SK-N-SH (cell line): ENCODE results near the gene CDIPT. TPM values are rescaled to one million over a fixed set of nuclear protein-coding genes. Genes with fewer than 3 reads are reported as not detected.

Source experiments
- CTCF ChIA-PET: fragments of 300-600, 350-600 bp; formaldehyde crosslinking; extraction: SDS; loops from one replicate; lab custom pipeline; 2021; lab: Yijun Ruan, JAX
- POLR2A ChIA-PET: fragments of 350-600 bp; sonication (Branson Sonifier 250); formaldehyde crosslinking; extraction: SDS; loops from one replicate; lab custom pipeline; 2020; ENCODE audit warnings: antibody characterized with exemption, inconsistent platforms; lab: Yijun Ruan, JAX
- DNase-seq: peaks from one replicate; pipeline ENCODE4 v3.0.0; 2012
- H2AFZ ChIP-seq: fragments of 200-600 bp; sonication (generic); 2 replicates; pipeline ENCODE4 v1.8.1; 2016; ENCODE audit warnings: antibody characterized with exemption, mild to moderate bottlenecking, low read depth
- H3F3A ChIP-seq: fragments of 200-600 bp; sonication (generic); replicated peaks from 2 replicates; pipeline ENCODE3; 2016; ENCODE audit warnings: antibody characterized with exemption, mild to moderate bottlenecking; ENCODE audit not compliant: insufficient read depth
- H3K27ac ChIP-seq, 2 experiments: fragments of 200-500 bp in 1 of 2; fragments of 200-600 bp in 1 of 2; sonication (Bioruptor generic) in 1 of 2; sonication (generic), shearing (Covaris generic) in 1 of 2; 2 replicates each; pipeline versions ENCODE4 v1.5.1 to v1.6.1; 2014 to 2016; ENCODE audit warnings: low read depth in 2 of 2, inconsistent platforms in 1 of 2, low read length in 1 of 2, mild to moderate bottlenecking in 1 of 2, mixed read lengths in 1 of 2
- H3K27me3 ChIP-seq: fragments of 200-600 bp; sonication (generic), shearing (Covaris generic); 2 replicates; pipeline ENCODE4 v1.6.1; 2016; ENCODE audit warnings: mixed run types; ENCODE audit not compliant: insufficient read depth
- H3K36me3 ChIP-seq, 2 experiments: fragments of 200-500 bp in 1 of 2; fragments of 200-600 bp in 1 of 2; sonication (Bioruptor generic) in 1 of 2; sonication (generic) in 1 of 2; replicated peaks in 1 of 2; 2 replicates each; pipeline versions ENCODE3 to v1.5.1; 2014 to 2016; ENCODE audit warnings: low read length in 1 of 2, mild to moderate bottlenecking in 1 of 2; ENCODE audit not compliant: insufficient read depth in 2 of 2, control insufficient read depth in 1 of 2
- H3K4me1 ChIP-seq, 2 experiments: fragments of 200-500 bp in 1 of 2; fragments of 200-600 bp in 1 of 2; sonication (Bioruptor generic) in 1 of 2; sonication (generic), shearing (Covaris generic) in 1 of 2; 2 replicates each; pipeline versions ENCODE4 v1.5.1 to v1.6.1; 2014 to 2016; ENCODE audit warnings: low read depth in 1 of 2, low read length in 1 of 2, mixed run types in 1 of 2; ENCODE audit not compliant: insufficient read depth in 2 of 2, control insufficient read depth in 1 of 2
- H3K4me2 ChIP-seq: fragments of 200-600 bp; sonication (generic), shearing (Covaris generic); 2 replicates; pipeline ENCODE4 v1.6.1; 2017; ENCODE audit warnings: mixed run types
- H3K4me3 ChIP-seq, 2 experiments: fragments of 200-500 bp in 1 of 2; fragments of 200-600 bp in 1 of 2; sonication (Bioruptor generic) in 1 of 2; sonication (generic), shearing (Covaris generic) in 1 of 2; 2 replicates each; pipeline versions ENCODE4 v1.5.1 to v1.8.1; 2014 to 2016; ENCODE audit warnings: low read depth in 2 of 2, inconsistent platforms in 1 of 2, low read length in 1 of 2, mild to moderate bottlenecking in 1 of 2, mixed read lengths in 1 of 2, moderate library complexity in 1 of 2
- H3K79me2 ChIP-seq: fragments of 200-600 bp; sonication (generic); 2 replicates; pipeline ENCODE4 v1.8.1; 2017; ENCODE audit warnings: mild to moderate bottlenecking; ENCODE audit not compliant: insufficient read depth
- H3K9ac ChIP-seq: fragments of 200-600 bp; sonication (generic); 2 replicates; pipeline ENCODE4 v1.6.1; 2017; ENCODE audit warnings: mixed run types
- H3K9me2 ChIP-seq: fragments of 200-600 bp; sonication (generic); 2 replicates; pipeline ENCODE4 v1.6.1; 2017; ENCODE audit warnings: mixed run types
- H3K9me3 ChIP-seq: fragments of 200-600 bp; sonication (generic); 2 replicates; pipeline ENCODE4 v1.6.1; 2017; ENCODE audit warnings: mixed run types, mild to moderate bottlenecking, moderate library complexity
- H4K20me1 ChIP-seq: fragments of 200-600 bp; sonication (generic); 2 replicates; pipeline ENCODE4 v1.6.1; 2017; ENCODE audit warnings: mild to moderate bottlenecking, mixed run types; ENCODE audit not compliant: insufficient read depth
- EP300 ChIP-seq, 2 experiments: IDR thresholded peaks; 2 replicates each; pipeline versions ENCODE4 v1.4.0 to v1.6.1; 2012; ENCODE audit warnings: borderline replicate concordance in 1 of 2, low read depth in 1 of 2, low read length in 1 of 2
- EZH2phosphoT487 ChIP-seq: fragments of 200-600 bp; sonication (generic); IDR thresholded peaks from 2 replicates; pipeline ENCODE4 v1.6.1; 2017; ENCODE audit warnings: low read depth, mixed run types, mild to moderate bottlenecking, antibody characterized with exemption, moderate library complexity, borderline replicate concordance
- FOXJ3 ChIP-seq: sonication (generic); formaldehyde crosslinking; IDR thresholded peaks from 2 replicates; pipeline ENCODE4 v1.5.1; 2020; ENCODE audit warnings: mild to moderate bottlenecking, missing genetic modification reagents
- FOXM1 ChIP-seq: IDR thresholded peaks from 2 replicates; pipeline ENCODE4 v1.4.0; 2012; ENCODE audit warnings: low read depth, mild to moderate bottlenecking
- GABPA ChIP-seq: IDR thresholded peaks from 2 replicates; pipeline ENCODE4 v1.4.0; 2012; ENCODE audit warnings: low read depth, mild to moderate bottlenecking
- NRF1 ChIP-seq: IDR thresholded peaks from 2 replicates; pipeline ENCODE4 v1.6.1; 2012; ENCODE audit warnings: low read depth, mild to moderate bottlenecking, low read length
- POLR2AphosphoS5 ChIP-seq: IDR thresholded peaks from 2 replicates; pipeline ENCODE4 v1.6.1; 2012; ENCODE audit warnings: low read depth, low read length
- RCOR1 ChIP-seq: fragments of 150-350 bp; IDR thresholded peaks from 2 replicates; pipeline ENCODE4 v1.6.1; 2017; ENCODE audit warnings: antibody characterized with exemption, low read length
- RFX5 ChIP-seq: IDR thresholded peaks from 2 replicates; pipeline ENCODE4 v1.6.1; 2012; ENCODE audit warnings: mild to moderate bottlenecking, improper control_type of control experiment, low read length
- RXRA ChIP-seq: IDR thresholded peaks from 2 replicates; pipeline ENCODE4 v1.4.0; 2012; ENCODE audit warnings: low read depth, mild to moderate bottlenecking, borderline replicate concordance
- SIN3A ChIP-seq: IDR thresholded peaks from 2 replicates; pipeline ENCODE4 v1.6.1; 2012; ENCODE audit warnings: low read depth, mild to moderate bottlenecking, low read length, moderate library complexity, borderline replicate concordance
- SMC3 ChIP-seq: IDR thresholded peaks from 2 replicates; pipeline ENCODE4 v1.6.1; 2012; ENCODE audit warnings: low read depth, low read length, improper control_type of control experiment
- TEAD4 ChIP-seq: IDR thresholded peaks from 2 replicates; pipeline ENCODE4 v1.4.0; 2012; ENCODE audit warnings: mild to moderate bottlenecking, borderline replicate concordance; ENCODE audit not compliant: insufficient read depth
- YY1 ChIP-seq: IDR thresholded peaks from 2 replicates; pipeline ENCODE4 v1.4.0; 2012; ENCODE audit warnings: low read depth, mild to moderate bottlenecking
- WGBS: methylation state at CpG from one replicate; pipeline ENCODE4 v1.1.6; 2017; ENCODE audit warnings: low lambda C conversion rate; 5-methylcytosine and 5-hydroxymethylcytosine counted together
- polyA plus RNA-seq, 3 experiments: library from polyadenylated mRNA; depleted of rRNA; stranded (reverse); fragments of >200 nt; gene quantifications; 2 replicates each; pipeline ENCODE4 v1.2.3, GENCODE V29; 2012
- TF ChIP-seq, protein P1 (sequence below): fragments of 150-350 bp; IDR thresholded peaks from 2 replicates; pipeline ENCODE4 v1.6.1; 2017; ENCODE audit warnings: antibody characterized with exemption, low read length, low read depth, borderline replicate concordance
- TF ChIP-seq, protein P2 (sequence below): IDR thresholded peaks from 2 replicates; pipeline ENCODE4 v1.4.0; 2012; ENCODE audit warnings: low read depth, borderline replicate concordance
- TF ChIP-seq, protein P3 (sequence below): IDR thresholded peaks from 2 replicates; pipeline ENCODE4 v1.4.0; 2012; ENCODE audit warnings: low read depth

The CDIPT gene
- polyA plus RNA-seq, 1 of the 3 experiments (the other 2 are of a cell fraction) = 90.7 TPM

DNA sequence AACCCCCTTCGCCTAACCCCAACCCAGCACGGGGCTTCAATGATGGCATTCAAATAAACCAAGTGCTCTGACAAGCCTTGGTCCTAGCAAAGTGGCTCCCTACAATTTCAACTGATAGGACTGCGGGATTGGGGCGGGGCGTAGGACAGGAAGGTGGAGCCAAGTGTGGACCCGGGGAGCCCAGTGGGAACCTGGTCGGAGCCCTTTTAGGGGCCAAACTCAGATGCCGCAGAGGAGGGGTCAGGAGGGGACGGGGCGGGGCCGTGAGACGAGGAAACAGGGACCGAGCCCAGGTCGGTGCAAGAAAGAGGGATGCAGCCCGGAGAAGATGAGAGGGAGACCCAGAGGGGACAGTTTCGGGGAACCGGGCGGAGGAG is 13.2 kb upstream of the CDIPT start (continued):
- TF ChIP-seq FOXJ3 (CRISPR knock-in tag) = no peak
- no peak for TF ChIP-seq RFX5
- TF ChIP-seq RCOR1 = no peak
- no peak for TF ChIP-seq SIN3A

DNA sequence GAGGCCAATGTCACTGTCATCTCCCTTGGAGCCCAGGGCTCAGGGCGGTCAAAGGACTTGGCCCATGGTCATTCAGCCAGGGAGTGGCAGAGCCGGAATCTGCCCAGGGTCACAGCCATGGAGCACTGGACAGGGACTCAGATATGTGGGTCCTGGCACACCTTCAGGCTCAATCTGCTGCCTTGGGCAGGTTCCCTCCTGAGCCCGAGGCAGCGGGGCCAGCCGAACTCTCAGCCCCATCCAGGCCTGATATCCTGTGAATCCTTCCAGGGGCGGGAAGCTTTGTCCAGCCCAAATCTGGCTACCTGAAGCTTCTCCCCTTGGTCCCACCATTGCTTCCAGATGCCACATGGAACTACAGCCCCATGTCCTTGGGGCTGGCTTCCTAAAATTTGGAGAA is 12.2 kb upstream of the CDIPT start:
- ChIA-PET POLR2A (no interaction called here), CTCF (no interaction called here)
- no peaks in the 10 kb centered on the region for H3K4me1 ChIP-seq
- no peak overlapping the region for H3K27ac ChIP-seq
- H3K9me2 ChIP-seq = no peaks in the 10 kb centered on the region
- H2AFZ ChIP-seq = no peak overlapping the region
- no peaks in the 10 kb centered on the region for H3K36me3 ChIP-seq
- no peaks in the 10 kb centered on the region for H4K20me1 ChIP-seq
- no peak overlapping the region for H3K4me3 ChIP-seq
- no peaks in the 10 kb centered on the region for H3K9me3 ChIP-seq
- WGBS = 96% methylated on average over 4 of the region's 6 CpGs
- no peaks in the 10 kb centered on the region for H3K79me2 ChIP-seq
- no peak overlapping the region for H3K4me2 ChIP-seq
- H3K27me3 ChIP-seq = no peaks in the 10 kb centered on the region
- no peak overlapping the region for H3K9ac ChIP-seq
- no peak for DNase-seq
- TF ChIP-seq EZH2phosphoT487 = no peak
- TF ChIP-seq RXRA = no peak
- no peak for TF ChIP-seq TEAD4
- no peak for TF ChIP-seq YY1
- no peak for TF ChIP-seq GABPA
- TF ChIP-seq SMC3 = no peak
- no peak for TF ChIP-seq NRF1
- TF ChIP-seq POLR2AphosphoS5 = no peak
- TF ChIP-seq FOXJ3 (CRISPR knock-in tag) = no peak
- TF ChIP-seq, protein P1, sequence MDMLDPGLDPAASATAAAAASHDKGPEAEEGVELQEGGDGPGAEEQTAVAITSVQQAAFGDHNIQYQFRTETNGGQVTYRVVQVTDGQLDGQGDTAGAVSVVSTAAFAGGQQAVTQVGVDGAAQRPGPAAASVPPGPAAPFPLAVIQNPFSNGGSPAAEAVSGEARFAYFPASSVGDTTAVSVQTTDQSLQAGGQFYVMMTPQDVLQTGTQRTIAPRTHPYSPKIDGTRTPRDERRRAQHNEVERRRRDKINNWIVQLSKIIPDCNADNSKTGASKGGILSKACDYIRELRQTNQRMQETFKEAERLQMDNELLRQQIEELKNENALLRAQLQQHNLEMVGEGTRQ = no peak
- TF ChIP-seq, protein P2, sequence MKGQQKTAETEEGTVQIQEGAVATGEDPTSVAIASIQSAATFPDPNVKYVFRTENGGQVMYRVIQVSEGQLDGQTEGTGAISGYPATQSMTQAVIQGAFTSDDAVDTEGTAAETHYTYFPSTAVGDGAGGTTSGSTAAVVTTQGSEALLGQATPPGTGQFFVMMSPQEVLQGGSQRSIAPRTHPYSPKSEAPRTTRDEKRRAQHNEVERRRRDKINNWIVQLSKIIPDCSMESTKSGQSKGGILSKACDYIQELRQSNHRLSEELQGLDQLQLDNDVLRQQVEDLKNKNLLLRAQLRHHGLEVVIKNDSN = no peak
- TF ChIP-seq SIN3A = no peak
- no peak for TF ChIP-seq EP300 (IDR thresholded peaks at IDR 0.05; ENCODE audit: borderline replicate concordance in 1 of 2, low read depth in 1 of 2, low read length in 1 of 2)
- TF ChIP-seq FOXM1 = no peak
- TF ChIP-seq, protein P3, sequence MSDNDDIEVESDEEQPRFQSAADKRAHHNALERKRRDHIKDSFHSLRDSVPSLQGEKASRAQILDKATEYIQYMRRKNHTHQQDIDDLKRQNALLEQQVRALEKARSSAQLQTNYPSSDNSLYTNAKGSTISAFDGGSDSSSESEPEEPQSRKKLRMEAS = no peak
- H3F3A ChIP-seq = no peaks in the 10 kb centered on the region
